ENCODE measurements around the gene REXO4.

DNA sequence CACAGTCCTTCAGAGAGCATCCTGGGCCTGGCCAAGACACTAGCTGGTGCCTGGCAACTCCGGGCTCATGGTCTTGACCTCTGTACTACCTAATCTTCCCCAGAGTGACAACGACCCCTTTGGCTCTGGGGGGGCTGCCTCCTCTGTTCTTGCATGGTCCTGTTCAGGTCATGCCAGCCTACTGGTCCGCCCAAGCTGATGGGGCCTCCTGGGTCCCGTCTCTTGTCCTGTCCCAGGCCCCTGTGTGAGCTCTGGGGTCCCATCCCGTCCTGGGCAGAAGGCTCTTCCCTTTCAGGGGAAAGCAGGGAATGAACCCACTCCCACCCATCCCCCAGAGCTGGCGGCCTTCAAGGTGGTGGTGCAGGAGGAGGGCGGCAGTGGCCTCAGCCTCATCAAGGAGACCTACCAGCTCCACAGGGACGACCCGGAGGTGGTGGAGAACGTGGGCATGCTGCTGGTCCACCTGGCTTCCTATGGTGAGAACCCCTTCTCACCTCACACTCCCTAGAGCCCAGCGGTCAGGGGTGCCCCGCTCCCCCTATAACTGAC lies 13.3 kb downstream of the REXO4 start:
- no peak for TF ChIP-seq EZH2 (IDR thresholded peaks at IDR 0.05; ENCODE audit: low read depth, unreplicated experiment)
- TF ChIP-seq, protein P1, sequence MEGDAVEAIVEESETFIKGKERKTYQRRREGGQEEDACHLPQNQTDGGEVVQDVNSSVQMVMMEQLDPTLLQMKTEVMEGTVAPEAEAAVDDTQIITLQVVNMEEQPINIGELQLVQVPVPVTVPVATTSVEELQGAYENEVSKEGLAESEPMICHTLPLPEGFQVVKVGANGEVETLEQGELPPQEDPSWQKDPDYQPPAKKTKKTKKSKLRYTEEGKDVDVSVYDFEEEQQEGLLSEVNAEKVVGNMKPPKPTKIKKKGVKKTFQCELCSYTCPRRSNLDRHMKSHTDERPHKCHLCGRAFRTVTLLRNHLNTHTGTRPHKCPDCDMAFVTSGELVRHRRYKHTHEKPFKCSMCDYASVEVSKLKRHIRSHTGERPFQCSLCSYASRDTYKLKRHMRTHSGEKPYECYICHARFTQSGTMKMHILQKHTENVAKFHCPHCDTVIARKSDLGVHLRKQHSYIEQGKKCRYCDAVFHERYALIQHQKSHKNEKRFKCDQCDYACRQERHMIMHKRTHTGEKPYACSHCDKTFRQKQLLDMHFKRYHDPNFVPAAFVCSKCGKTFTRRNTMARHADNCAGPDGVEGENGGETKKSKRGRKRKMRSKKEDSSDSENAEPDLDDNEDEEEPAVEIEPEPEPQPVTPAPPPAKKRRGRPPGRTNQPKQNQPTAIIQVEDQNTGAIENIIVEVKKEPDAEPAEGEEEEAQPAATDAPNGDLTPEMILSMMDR (conservative IDR thresholded peaks at IDR 0.05; ENCODE audit: low read depth in 2 of 2), result no peak

Data from GM23338 (cell line).